Measurements from ENCODE around the gene ZNF574. TPM values are rescaled to one million over a fixed set of nuclear protein-coding genes. Genes with fewer than 3 reads are reported as not detected.

Gene ZNF574
- 12.5 and 20.0 TPM in 2 replicates for total RNA-seq

GRCh38 chr19:42075616-42076379 is at the start of gene ZNF574:
TSS of gene ZNF574 (plus strand) at chr19:42076166. CDS start at chr19:42078607, 2,441 bp downstream.

GRCh38 chr19:42069619-42070351 is 6.2 kb upstream of the ZNF574 start, which contains the start of gene GRIK5:
TSS of gene GRIK5 (minus strand) at chr19:42070206. CDS start at chr19:42065770, 4,436 bp downstream.

Other genes with a start within 250 kb of the ZNF574 start
- gene LYPD4, start 231.5 kb upstream of the ZNF574 start, total RNA-seq = not detected in 2 replicates
- gene DMRTC2, start 231.1 kb upstream of the ZNF574 start, total RNA-seq = not detected in 2 replicates
- gene RPS19, start 215.9 kb upstream of the ZNF574 start, total RNA-seq = 2,273 and 2,973 TPM in 2 replicates
- 0.35 TPM in 1 of 2 replicates, not detected in the other for gene CD79A, start 198.9 kb upstream of the ZNF574 start, total RNA-seq
- 38.1 and 53.3 TPM in 2 replicates for gene ARHGEF1, start 193.0 kb upstream of the ZNF574 start, total RNA-seq
- gene ERFL, start 147.7 kb upstream of the ZNF574 start, total RNA-seq = 0.23 and 0.77 TPM in 2 replicates
- gene RABAC1, start 116.8 kb upstream of the ZNF574 start, total RNA-seq = 305 and 454 TPM in 2 replicates
- 0.34 TPM in 1 of 2 replicates, not detected in the other for gene ATP1A3, start 81.9 kb upstream of the ZNF574 start, total RNA-seq
- gene GRIK5, start 6.0 kb upstream of the ZNF574 start, total RNA-seq = 0.77 TPM in 1 of 2 replicates, not detected in the other
- gene POU2F2, start 56.3 kb downstream of the ZNF574 start, total RNA-seq = not detected in 2 replicates
- gene DEDD2, start 141.5 kb downstream of the ZNF574 start, total RNA-seq = 12.0 and 13.4 TPM in 2 replicates
- 4.3 and 8.2 TPM in 2 replicates for gene ZNF526, start 144.1 kb downstream of the ZNF574 start, total RNA-seq
- 16.3 and 17.9 TPM in 2 replicates for gene GSK3A, start 166.4 kb downstream of the ZNF574 start, total RNA-seq
- gene ERF, start 179.0 kb downstream of the ZNF574 start, total RNA-seq = 36.2 and 47.7 TPM in 2 replicates
- 42.0 and 69.8 TPM in 2 replicates for gene CIC, start 193.1 kb downstream of the ZNF574 start, total RNA-seq
- gene PRR19, start 226.0 kb downstream of the ZNF574 start, total RNA-seq = 0.35 and 8.3 TPM in 2 replicates
- gene PAFAH1B3, start 226.5 kb downstream of the ZNF574 start, total RNA-seq = 16.9 and 27.4 TPM in 2 replicates
- not detected in 2 replicates for gene TMEM145, start 237.1 kb downstream of the ZNF574 start, total RNA-seq
- 25.9 and 32.7 TPM in 2 replicates for gene MEGF8, start 249.5 kb downstream of the ZNF574 start, total RNA-seq